PC-9 (cell line): ENCODE results near the gene NTM.

Experiments
- EZH2 ChIP-seq: fragments of 200-600 bp; sonication (generic); IDR thresholded peaks from 2 replicates; pipeline ENCODE4 v1.8.0; 2017; ENCODE audit warnings: antibody characterized with exemption, low read depth
- TF ChIP-seq, protein P1 (sequence below): fragments of 200-600 bp; sonication (generic); conservative IDR thresholded peaks from 2 replicates; pipeline ENCODE4 v1.6.1; 2017; ENCODE audit warnings: mixed run types, antibody characterized with exemption, mild to moderate bottlenecking, moderate library complexity

DNA sequence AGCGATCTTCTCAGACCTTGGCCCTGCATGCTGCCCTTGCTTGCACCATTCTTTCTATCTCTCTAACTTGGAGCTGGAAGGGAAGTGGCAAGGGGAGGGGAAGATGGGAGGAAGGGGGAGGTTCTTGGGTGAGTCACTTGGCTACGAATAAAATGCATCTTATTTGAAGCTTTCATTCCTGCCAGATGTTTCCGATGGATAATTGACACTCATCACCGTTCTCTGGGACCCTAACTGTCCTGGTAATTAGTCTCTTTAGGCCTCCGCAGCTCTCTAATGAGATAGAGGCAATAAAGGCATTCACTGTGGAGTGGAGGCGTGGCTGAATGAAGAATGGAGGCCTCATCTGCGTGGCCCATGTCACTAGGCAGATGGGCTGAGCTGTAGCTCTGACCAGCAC is 960.1 kb downstream of the NTM start:
- TF ChIP-seq, protein P1, sequence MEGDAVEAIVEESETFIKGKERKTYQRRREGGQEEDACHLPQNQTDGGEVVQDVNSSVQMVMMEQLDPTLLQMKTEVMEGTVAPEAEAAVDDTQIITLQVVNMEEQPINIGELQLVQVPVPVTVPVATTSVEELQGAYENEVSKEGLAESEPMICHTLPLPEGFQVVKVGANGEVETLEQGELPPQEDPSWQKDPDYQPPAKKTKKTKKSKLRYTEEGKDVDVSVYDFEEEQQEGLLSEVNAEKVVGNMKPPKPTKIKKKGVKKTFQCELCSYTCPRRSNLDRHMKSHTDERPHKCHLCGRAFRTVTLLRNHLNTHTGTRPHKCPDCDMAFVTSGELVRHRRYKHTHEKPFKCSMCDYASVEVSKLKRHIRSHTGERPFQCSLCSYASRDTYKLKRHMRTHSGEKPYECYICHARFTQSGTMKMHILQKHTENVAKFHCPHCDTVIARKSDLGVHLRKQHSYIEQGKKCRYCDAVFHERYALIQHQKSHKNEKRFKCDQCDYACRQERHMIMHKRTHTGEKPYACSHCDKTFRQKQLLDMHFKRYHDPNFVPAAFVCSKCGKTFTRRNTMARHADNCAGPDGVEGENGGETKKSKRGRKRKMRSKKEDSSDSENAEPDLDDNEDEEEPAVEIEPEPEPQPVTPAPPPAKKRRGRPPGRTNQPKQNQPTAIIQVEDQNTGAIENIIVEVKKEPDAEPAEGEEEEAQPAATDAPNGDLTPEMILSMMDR: no peak
- no peak for TF ChIP-seq EZH2
